IPS-11a (cell line): ENCODE data around the gene ISOC1.

Source experiments
- H3K4me3 ChIP-seq: one replicate; pipeline ENCODE4 v1.5.1; 2013; ENCODE audit warnings: low read depth, low read length, control low read depth

Gene ISOC1

GRCh38 chr5:129124608-129125007 is 30.1 kb downstream of the ISOC1 start:
- H3K4me3 ChIP-seq: no peak overlapping the region

- H3K4me3 ChIP-seq: no peak overlapping the region
Observed at GRCh38 chr5:129125819-129126218, 31.3 kb downstream of the ISOC1 start.

GRCh38 chr5:129133553-129133952 is 39.0 kb downstream of the ISOC1 start:
- H3K4me3 ChIP-seq: no peak overlapping the region

GRCh38 chr5:129135633-129136032 is 41.1 kb downstream of the ISOC1 start:
- H3K4me3 ChIP-seq: no peak overlapping the region

GRCh38 chr5:129137637-129138036 is 43.1 kb downstream of the ISOC1 start:
- no peak overlapping the region for H3K4me3 ChIP-seq

GRCh38 chr5:129141078-129141477 is 46.5 kb downstream of the ISOC1 start:
- no peak overlapping the region for H3K4me3 ChIP-seq

GRCh38 chr5:129141696-129142095 is 47.1 kb downstream of the ISOC1 start:
- no peak overlapping the region for H3K4me3 ChIP-seq

GRCh38 chr5:129155876-129156275 is 61.3 kb downstream of the ISOC1 start:
- H3K4me3 ChIP-seq: no peak overlapping the region

GRCh38 chr5:129161830-129162229 is 67.3 kb downstream of the ISOC1 start:
- H3K4me3 ChIP-seq: no peak overlapping the region
